SU-DHL-6 (cell line): Measurements from ENCODE around the gene MYO5C.
A peak's percentile ranks its signal among the peaks of the same experiment; 100 is the strongest.
"Not testable (repeated sequence)": the region's sequence is repeated elsewhere in the genome, so short reads cannot be mapped to it uniquely, and the experiment has no call there.

Experiments
- H2AFZ ChIP-seq: fragments of 200-600 bp; sonication (generic); 2 replicates; pipeline ENCODE4 v1.6.1; 2014; ENCODE audit warnings: low read depth, mild to moderate bottlenecking, moderate library complexity, mixed read lengths, antibody characterized with exemption, low read length; ENCODE audit not compliant: severe bottlenecking
- H3F3A ChIP-seq: fragments of 200-600 bp; shearing (Covaris generic); 2 replicates; pipeline ENCODE4 v1.6.0; 2016; ENCODE audit warnings: antibody characterized with exemption, mild to moderate bottlenecking; ENCODE audit not compliant: insufficient read depth
- H3K27ac ChIP-seq: fragments of 200-600 bp; sonication (generic); 2 replicates; pipeline ENCODE4 v1.5.1; 2016; ENCODE audit warnings: low read depth, mild to moderate bottlenecking, low read length, moderate library complexity, mixed read lengths
- H3K27me3 ChIP-seq: fragments of 200-600 bp; sonication (generic), shearing (Covaris generic); 2 replicates; pipeline ENCODE4 v1.6.0; 2014; ENCODE audit warnings: mild to moderate bottlenecking, low read length
- H3K36me3 ChIP-seq: fragments of 200-600 bp; sonication (generic); 2 replicates; pipeline ENCODE4 v1.6.1; 2014; ENCODE audit warnings: mild to moderate bottlenecking, low read length, mixed read lengths
- H3K4me2 ChIP-seq: fragments of 300-600, 200-600 bp; shearing (Covaris generic), sonication (generic); 2 replicates; pipeline ENCODE4 v1.6.0; 2014; ENCODE audit warnings: low read length, low read depth, mild to moderate bottlenecking; ENCODE audit not compliant: poor library complexity, severe bottlenecking
- H3K4me3 ChIP-seq: fragments of 200-600 bp; sonication (generic); 2 replicates; pipeline ENCODE4 v1.5.1; 2014; ENCODE audit warnings: antibody characterized with exemption, low read length, mild to moderate bottlenecking, mixed read lengths; ENCODE audit not compliant: insufficient read depth, poor library complexity, severe bottlenecking
- H3K79me2 ChIP-seq: fragments of 200-600 bp; sonication (generic); 2 replicates; pipeline ENCODE4 v1.6.1; 2014; ENCODE audit warnings: mild to moderate bottlenecking, low read length, moderate library complexity; ENCODE audit not compliant: insufficient read depth
- H3K9ac ChIP-seq: fragments of 200-600 bp; sonication (generic); 2 replicates; pipeline ENCODE4 v1.7.0; 2014; ENCODE audit warnings: mild to moderate bottlenecking, low read length
- H3K9me2 ChIP-seq: fragments of 200-600 bp; sonication (generic); replicated peaks from 2 replicates; pipeline ENCODE4 v1.6.1; 2014; ENCODE audit warnings: low read length; ENCODE audit not compliant: insufficient read depth
- H3K9me3 ChIP-seq: fragments of 200-600 bp; sonication (generic); 2 replicates; pipeline ENCODE4 v1.6.1; 2014; ENCODE audit warnings: low read length, mixed read lengths; ENCODE audit not compliant: insufficient read depth
- H4K20me1 ChIP-seq: fragments of 200-600 bp; sonication (generic); 2 replicates; pipeline ENCODE4 v1.6.1; 2014; ENCODE audit warnings: low read depth, mild to moderate bottlenecking, antibody characterized with exemption, low read length, moderate library complexity, mixed read lengths
- CTCF ChIP-seq: fragments of 200-600 bp; sonication (generic); IDR thresholded peaks from one replicate; pipeline ENCODE4 v1.5.1; 2017; ENCODE audit warnings: antibody characterized with exemption, mild to moderate bottlenecking, low read length, moderate library complexity; ENCODE audit not compliant: insufficient read depth, poor library complexity, severe bottlenecking
- EZH2phosphoT487 ChIP-seq: fragments of 200-600 bp; sonication (generic), shearing (Covaris generic); conservative IDR thresholded peaks from 2 replicates; pipeline ENCODE4 v1.6.1; 2018; ENCODE audit warnings: mild to moderate bottlenecking, antibody characterized with exemption, low read length, moderate library complexity, mixed read lengths

Gene MYO5C

GRCh38 chr15:52172869-52173268 is 122.7 kb downstream of the MYO5C start:
- H4K20me1 ChIP-seq: 0 out of 2 replicates have a peak, but pooled peaks cover 4% of the 10 kb centered on the region
- H3K9ac ChIP-seq: no peak overlapping the region
- no peak overlapping the region for H3K4me2 ChIP-seq
- no peaks in the 10 kb centered on the region for H3K9me2 ChIP-seq
- no peak overlapping the region for H2AFZ ChIP-seq
- no peak overlapping the region for H3K27ac ChIP-seq
- H3F3A ChIP-seq: 0 out of 2 replicates have a peak, but pooled peaks cover 4% of the 10 kb centered on the region
- H3K27me3 ChIP-seq: no peaks in the 10 kb centered on the region
- H3K79me2 ChIP-seq: peaks cover 67% of the 10 kb centered on the region
- H3K9me3 ChIP-seq: no peaks in the 10 kb centered on the region
- no peak overlapping the region for H3K4me3 ChIP-seq
- no peaks in the 10 kb centered on the region for H3K36me3 ChIP-seq
- no peak for TF ChIP-seq EZH2phosphoT487
- TF ChIP-seq CTCF: no peak

GRCh38 chr15:52171807-52172206 is 123.8 kb downstream of the MYO5C start:
- no peak overlapping the region for H3K9ac ChIP-seq
- TF ChIP-seq EZH2phosphoT487: no peak
- no peak for TF ChIP-seq CTCF
- no peak overlapping the region for H3K4me3 ChIP-seq
- H3K36me3 ChIP-seq: no peaks in the 10 kb centered on the region
- H3K4me2 ChIP-seq: peak overlapping the region; percentile 10
- H3K79me2 ChIP-seq: peaks cover 65% of the 10 kb centered on the region
- H3K27me3 ChIP-seq: no peaks in the 10 kb centered on the region
- H3K9me2 ChIP-seq: no peaks in the 10 kb centered on the region
- H4K20me1 ChIP-seq: 0 out of 2 replicates have a peak, but pooled peaks cover 7% of the 10 kb centered on the region
- no peaks in the 10 kb centered on the region for H3K9me3 ChIP-seq
- H3F3A ChIP-seq: 0 out of 2 replicates have a peak, but pooled peaks cover 4% of the 10 kb centered on the region
- no peak overlapping the region for H2AFZ ChIP-seq
- H3K27ac ChIP-seq: no peak overlapping the region

GRCh38 chr15:52171386-52171785 is 124.2 kb downstream of the MYO5C start:
- no peaks in the 10 kb centered on the region for H3K27me3 ChIP-seq
- H3K27ac ChIP-seq: no peak overlapping the region
- H2AFZ ChIP-seq: no peak overlapping the region
- peak overlapping the region; percentile 10 for H3K4me2 ChIP-seq
- H3K9me3 ChIP-seq: no peaks in the 10 kb centered on the region
- H3K9ac ChIP-seq: no peak overlapping the region
- H3K4me3 ChIP-seq: no peak overlapping the region
- 0 out of 2 replicates have a peak, but pooled peaks cover 4% of the 10 kb centered on the region for H3F3A ChIP-seq
- H3K9me2 ChIP-seq: no peaks in the 10 kb centered on the region
- no peak for TF ChIP-seq CTCF
- no peak for TF ChIP-seq EZH2phosphoT487
- H4K20me1 ChIP-seq: 0 out of 2 replicates have a peak, but pooled peaks cover 7% of the 10 kb centered on the region
- H3K79me2 ChIP-seq: peaks cover 64% of the 10 kb centered on the region
- no peaks in the 10 kb centered on the region for H3K36me3 ChIP-seq

- not testable (repeated sequence) for H3F3A ChIP-seq, H4K20me1 ChIP-seq, H3K4me2 ChIP-seq, H3K9ac ChIP-seq, H3K36me3 ChIP-seq, H2AFZ ChIP-seq, H3K4me3 ChIP-seq, H3K27me3 ChIP-seq, H3K9me3 ChIP-seq, H3K27ac ChIP-seq, H3K9me2 ChIP-seq
- peaks cover 70% of the 10 kb centered on the region for H3K79me2 ChIP-seq
Measured at GRCh38 chr15:52170199-52170598, 125.4 kb downstream of the MYO5C start.

GRCh38 chr15:52165494-52166131 is 130.0 kb downstream of the MYO5C start:
- H3K9me2 ChIP-seq, H3K36me3 ChIP-seq, H3K9ac ChIP-seq, H3K4me3 ChIP-seq, H2AFZ ChIP-seq, H3K4me2 ChIP-seq, H4K20me1 ChIP-seq, H3F3A ChIP-seq, H3K9me3 ChIP-seq, H3K27me3 ChIP-seq: not testable (repeated sequence)
- peaks cover 64% of the 10 kb centered on the region for H3K79me2 ChIP-seq
- H3K27ac ChIP-seq: 0 out of 2 replicates have a peak overlapping the region, but pooled peaks have one; percentile 11
